HCT116 (cell line): Measurements from ENCODE around the gene MALL. TPM values are rescaled to one million over a fixed set of nuclear protein-coding genes. Genes with fewer than 3 reads are reported as not detected.

ENCODE experiments used
- ATAC-seq: fragments of 200-7000 bp; cut with Tn5 transposase; 2 replicates; pipeline ENCODE4 v1.9.1; 2020; ENCODE audit warnings: mild to moderate bottlenecking, moderate library complexity
- BruUV-seq: library from RNA; stranded (reverse); fragments of 400-500 nt; replicated peaks from 2 replicates; lab custom pipeline; 2021; lab: Mats Ljungman, UMichigan
- CTCF ChIA-PET: fragments of 300-600 bp; sonication (Branson Sonifier 250); formaldehyde crosslinking; loops from one replicate; lab custom pipeline; 2021; ENCODE audit warnings: antibody characterized with exemption; lab: Charles Lee
- POLR2A ChIA-PET: fragments of 300-600, 350-600 bp; sonication (Branson Sonifier 250); formaldehyde crosslinking; loops from one replicate; lab custom pipeline; 2021; ENCODE audit warnings: antibody characterized with exemption; lab: Charles Lee
- RAD21 ChIA-PET, 2 experiments: fragments of 300-600 bp; sonication (Branson Sonifier 250); formaldehyde crosslinking; loops; one replicate each; lab custom pipeline; 2023; ENCODE audit warnings: low total read pairs in 2 of 2; ENCODE audit not compliant: uncharacterized antibody in 2 of 2, unreplicated experiment in 2 of 2, low non-redundant PET in 1 of 2; lab: Charles Lee
- DNase-seq: peaks from one replicate; pipeline ENCODE4 v3.0.0-alpha.2; 2010; ENCODE audit warnings: low read depth, low spot score
- H2AFZ ChIP-seq: fragments of 200-600 bp; shearing (Covaris generic), sonication (generic); 2 replicates; pipeline ENCODE4 v1.6.1; 2017; ENCODE audit warnings: low read depth, mixed run types, mixed read lengths, antibody characterized with exemption, low read length; ENCODE audit not compliant: poor library complexity, severe bottlenecking
- H3K27ac ChIP-seq: 2 replicates; pipeline ENCODE4 v1.5.1; 2012; ENCODE audit warnings: low read depth, low read length
- H3K27me3 ChIP-seq: fragments of 200-600 bp; sonication (generic); 2 replicates; pipeline ENCODE4 v1.6.1; 2016; ENCODE audit warnings: mixed run types, low read length, mixed read lengths; ENCODE audit not compliant: insufficient read depth
- H3K36me3 ChIP-seq, 2 experiments: fragments of 200-500 bp in 1 of 2; fragments of 200-600 bp in 1 of 2; sonication (Bioruptor generic) in 1 of 2; sonication (generic) in 1 of 2; 2 replicates each; pipeline versions ENCODE4 v1.5.1 to v1.6.1; 2014 to 2016; ENCODE audit warnings: low read length in 2 of 2, inconsistent platforms in 1 of 2, mixed read lengths in 1 of 2, mixed run types in 1 of 2; ENCODE audit not compliant: insufficient read depth in 2 of 2, control insufficient read depth in 1 of 2
- H3K4me1 ChIP-seq, 2 experiments: fragments of 200-600 bp in 1 of 2; sonication (generic) in 1 of 2; 2 replicates each; pipeline versions ENCODE4 v1.5.1 to v1.6.1; 2012 to 2017; ENCODE audit warnings: low read length in 2 of 2, inconsistent platforms in 1 of 2, mild to moderate bottlenecking in 1 of 2, mixed read lengths in 1 of 2, mixed run types in 1 of 2, moderate library complexity in 1 of 2; ENCODE audit not compliant: insufficient read depth in 2 of 2, control insufficient read depth in 1 of 2
- H3K4me2 ChIP-seq: fragments of 200-600 bp; sonication (generic); 2 replicates; pipeline ENCODE4 v1.6.1; 2017; ENCODE audit warnings: mixed run types, low read length, mixed read lengths
- H3K4me3 ChIP-seq, 2 experiments: fragments of 200-600 bp in 1 of 2; sonication (generic) in 1 of 2; replicated peaks in 1 of 2; 2 replicates each; pipeline ENCODE4 v1.5.1; 2011 to 2016; ENCODE audit warnings: low read length in 2 of 2, control low read depth in 1 of 2, low read depth in 1 of 2, mild to moderate bottlenecking in 1 of 2, mixed read lengths in 1 of 2, mixed run types in 1 of 2
- H3K79me2 ChIP-seq: fragments of 200-600 bp; sonication (generic); 2 replicates; pipeline ENCODE4 v1.6.1; 2017; ENCODE audit warnings: mild to moderate bottlenecking, mixed run types, low read length, moderate library complexity, mixed read lengths; ENCODE audit not compliant: insufficient read depth
- H3K9ac ChIP-seq: fragments of 200-600 bp; sonication (generic); 2 replicates; pipeline ENCODE4 v1.6.1; 2016; ENCODE audit warnings: low read length, mixed read lengths
- H3K9me2 ChIP-seq: fragments of 200-600 bp; sonication (generic), shearing (Covaris generic); 2 replicates; pipeline ENCODE4 v1.6.1; 2017; ENCODE audit warnings: mixed run types, mild to moderate bottlenecking, moderate library complexity; ENCODE audit not compliant: insufficient read depth
- H3K9me3 ChIP-seq, 2 experiments: fragments of 200-500 bp in 1 of 2; fragments of 200-600 bp in 1 of 2; sonication (Bioruptor generic) in 1 of 2; sonication (generic) in 1 of 2; 2 replicates each; pipeline ENCODE4 v1.6.1; 2014 to 2017; ENCODE audit warnings: low read length in 2 of 2, mixed read lengths in 2 of 2, inconsistent platforms in 1 of 2, low read depth in 1 of 2, mild to moderate bottlenecking in 1 of 2, mixed run types in 1 of 2, moderate library complexity in 1 of 2; ENCODE audit not compliant: control insufficient read depth in 1 of 2, insufficient read depth in 1 of 2
- H4K20me1 ChIP-seq: fragments of 200-600 bp; sonication (generic), shearing (Covaris generic); 2 replicates; pipeline ENCODE4 v1.6.1; 2017; ENCODE audit warnings: mixed run types, mild to moderate bottlenecking, moderate library complexity; ENCODE audit not compliant: insufficient read depth
- CBX3 ChIP-seq: IDR thresholded peaks from 2 replicates; pipeline ENCODE4 v1.6.1; 2012; ENCODE audit warnings: low read depth
- CEBPB ChIP-seq: IDR thresholded peaks from 2 replicates; pipeline ENCODE4 v1.6.1; 2012; ENCODE audit warnings: low read depth
- ELF1 ChIP-seq: IDR thresholded peaks from 2 replicates; pipeline ENCODE4 v1.6.1; 2012; ENCODE audit warnings: low read depth, borderline replicate concordance
- EZH2 ChIP-seq: fragments of 200-600 bp; sonication (generic); IDR thresholded peaks from 2 replicates; pipeline ENCODE4 v1.6.1; 2017; ENCODE audit warnings: antibody characterized with exemption, mixed run types
- EZH2phosphoT487 ChIP-seq: fragments of 200-600 bp; IDR thresholded peaks from 2 replicates; pipeline ENCODE4 v1.6.1; 2018; ENCODE audit warnings: antibody characterized with exemption, borderline replicate concordance
- FOSL1 ChIP-seq: IDR thresholded peaks from 2 replicates; pipeline ENCODE4 v1.6.1; 2012; ENCODE audit warnings: low read depth
- POLR2AphosphoS5 ChIP-seq: IDR thresholded peaks from 2 replicates; pipeline ENCODE4 v1.6.1; 2011; ENCODE audit warnings: mild to moderate bottlenecking, low read depth, low read length, moderate library complexity
- SP1 ChIP-seq: IDR thresholded peaks from 2 replicates; pipeline ENCODE4 v1.6.1; 2012; ENCODE audit warnings: low read depth
- ZFX ChIP-seq: fragments of 450-650 bp; IDR thresholded peaks from 2 replicates; pipeline ENCODE4 v1.6.1; 2017
- ZNF274 ChIP-seq: fragments of 200-500 bp; sonication (Bioruptor generic); IDR thresholded peaks from 2 replicates; pipeline ENCODE4 v1.6.1; 2014; ENCODE audit warnings: mild to moderate bottlenecking, low read depth, low read length, inconsistent platforms
- intact Hi-C: fragments of 100-400 bp; cut with micrococcal nuclease; formaldehyde crosslinking; loops from 2 replicates; pipeline ENCODE4 v1.10.0; 2022
- total RNA-seq: library from RNA; stranded (reverse); gene quantifications from one replicate; pipeline ENCODE4 v1.2.1, GENCODE V29; 2021; ENCODE audit not compliant: unreplicated experiment
- TF ChIP-seq, protein P1 (sequence below): IDR thresholded peaks from 2 replicates; pipeline ENCODE4 v1.6.1; 2011; ENCODE audit warnings: mild to moderate bottlenecking, low read length, moderate library complexity; ENCODE audit not compliant: insufficient replicate concordance; ENCODE audit errors: extremely low read depth

Gene MALL
- total RNA-seq, 1 experiment from 2014 or later = 223 TPM

DNA sequence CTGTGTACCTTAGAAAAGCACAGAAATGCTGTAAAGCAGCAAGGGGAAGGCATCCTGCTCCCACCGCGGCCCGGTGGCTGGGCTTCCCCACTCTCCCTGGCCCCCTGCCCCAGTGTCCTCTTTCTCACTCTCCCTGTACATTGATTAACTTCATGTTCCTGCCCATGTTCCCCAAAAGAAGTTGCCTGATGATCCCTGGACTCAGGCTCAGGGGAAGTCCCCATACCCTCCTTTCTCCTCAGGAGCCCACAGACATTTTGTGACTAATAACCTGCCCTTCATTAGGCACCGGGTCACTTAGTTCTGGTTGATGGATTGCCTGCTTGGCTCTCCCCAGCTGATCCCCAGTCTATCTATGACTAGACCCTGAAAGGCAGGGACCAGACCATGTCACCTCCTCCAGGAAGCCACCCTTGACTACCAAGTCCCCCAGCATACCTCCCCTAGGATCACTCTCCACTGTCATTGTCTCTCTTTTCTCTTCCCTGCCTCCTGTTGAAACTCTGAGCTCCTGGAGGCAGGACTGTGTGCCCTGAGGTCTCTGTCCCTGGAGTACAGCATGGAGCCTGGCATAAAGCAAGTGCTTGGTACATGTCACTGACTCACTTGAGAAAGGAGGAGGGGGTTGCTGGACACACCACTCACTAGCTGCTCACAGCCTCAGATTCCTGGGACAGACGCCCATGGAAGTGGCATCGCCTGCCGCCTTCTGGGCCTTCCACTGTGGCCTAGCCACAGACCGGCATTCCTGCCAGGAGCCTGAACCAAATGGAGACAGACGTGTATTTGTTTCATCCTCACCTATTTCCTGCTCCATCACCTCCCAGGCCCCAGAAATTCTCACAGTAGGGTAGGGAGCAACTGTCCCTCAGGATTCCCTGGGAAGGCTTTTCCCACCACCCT is 13.5 kb downstream of the MALL start:
- peak overlapping the region; percentile 65 for H3K4me2 ChIP-seq
- no peaks in the 10 kb centered on the region for H3K27me3 ChIP-seq
- peak overlapping the region; percentile 78 for H3K9ac ChIP-seq
- BruUV-seq = no TSS peak
- H3K9me2 ChIP-seq = no peaks in the 10 kb centered on the region
- intact Hi-C loops = no loop called here
- no peaks in the 10 kb centered on the region for H4K20me1 ChIP-seq
- RAD21 ChIA-PET = no interaction called here
- peaks cover 95% of the 10 kb centered on the region for H3K79me2 ChIP-seq
- H3K27ac ChIP-seq = peak overlapping the region; percentile 100
- peaks cover 90 to 100% of the 10 kb centered on the region in 2 experiments for H3K4me1 ChIP-seq
- DNase-seq (no peak), ATAC-seq (no peak)
- no peaks in the 10 kb centered on the region for H3K9me3 ChIP-seq
- peak overlapping the region in 1 of 2 experiments; percentile 44 for H3K4me3 ChIP-seq
- H2AFZ ChIP-seq = no peak overlapping the region
- CTCF ChIA-PET = interaction anchor here (1.8 kb wide), 1 partner anchor 14 kb away, joined by 4 read pairs; the partner anchor contains the start of gene MALL
- H3K36me3 ChIP-seq = peaks cover 0 to 41% of the 10 kb centered on the region in 2 experiments; a peak in 2 of 4 replicates
- TF ChIP-seq POLR2AphosphoS5 = no peak
- no peak for TF ChIP-seq SP1
- no peak for TF ChIP-seq EZH2phosphoT487
- no peak for TF ChIP-seq CBX3
- TF ChIP-seq ZFX = no peak
- no peak for TF ChIP-seq EZH2
- TF ChIP-seq, protein P1, sequence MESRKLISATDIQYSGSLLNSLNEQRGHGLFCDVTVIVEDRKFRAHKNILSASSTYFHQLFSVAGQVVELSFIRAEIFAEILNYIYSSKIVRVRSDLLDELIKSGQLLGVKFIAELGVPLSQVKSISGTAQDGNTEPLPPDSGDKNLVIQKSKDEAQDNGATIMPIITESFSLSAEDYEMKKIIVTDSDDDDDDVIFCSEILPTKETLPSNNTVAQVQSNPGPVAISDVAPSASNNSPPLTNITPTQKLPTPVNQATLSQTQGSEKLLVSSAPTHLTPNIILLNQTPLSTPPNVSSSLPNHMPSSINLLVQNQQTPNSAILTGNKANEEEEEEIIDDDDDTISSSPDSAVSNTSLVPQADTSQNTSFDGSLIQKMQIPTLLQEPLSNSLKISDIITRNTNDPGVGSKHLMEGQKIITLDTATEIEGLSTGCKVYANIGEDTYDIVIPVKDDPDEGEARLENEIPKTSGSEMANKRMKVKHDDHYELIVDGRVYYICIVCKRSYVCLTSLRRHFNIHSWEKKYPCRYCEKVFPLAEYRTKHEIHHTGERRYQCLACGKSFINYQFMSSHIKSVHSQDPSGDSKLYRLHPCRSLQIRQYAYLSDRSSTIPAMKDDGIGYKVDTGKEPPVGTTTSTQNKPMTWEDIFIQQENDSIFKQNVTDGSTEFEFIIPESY = no peak
- no peak for TF ChIP-seq FOSL1
- TF ChIP-seq ELF1 = no peak
- TF ChIP-seq ZNF274 = no peak
- no peak for TF ChIP-seq CEBPB
- POLR2A ChIA-PET = no interaction called here
